Ectodermal cell (in vitro differentiated cells): Measurements from ENCODE around the gene GAA.
"Not testable (repeated sequence)": the region's sequence is repeated elsewhere in the genome, so short reads cannot be mapped to it uniquely, and the experiment has no call there.

Experiments used
- H3K27ac ChIP-seq: 2 replicates; pipeline ENCODE4 v1.7.0; 2013; ENCODE audit warnings: mild to moderate bottlenecking, low read depth, low read length; ENCODE audit not compliant: insufficient read depth, poor library complexity, severe bottlenecking
- H3K27me3 ChIP-seq: 2 replicates; pipeline ENCODE4 v1.7.0; 2013; ENCODE audit warnings: mild to moderate bottlenecking, low read length; ENCODE audit not compliant: insufficient read depth, control insufficient read depth, poor library complexity, severe bottlenecking
- H3K36me3 ChIP-seq: one replicate; pipeline ENCODE4 v1.7.0; 2013; ENCODE audit warnings: low read length; ENCODE audit not compliant: control insufficient read depth, insufficient read depth
- H3K4me1 ChIP-seq: one replicate; pipeline ENCODE4 v1.7.0; 2013; ENCODE audit warnings: low read length; ENCODE audit not compliant: control insufficient read depth, insufficient read depth
- H3K4me3 ChIP-seq: 2 replicates; pipeline ENCODE4 v1.7.0; 2013; ENCODE audit warnings: low read depth, low read length, control low read depth; ENCODE audit not compliant: insufficient read depth
- H3K9me3 ChIP-seq: 2 replicates; pipeline ENCODE4 v1.7.0; 2013; ENCODE audit warnings: mild to moderate bottlenecking, low read length, moderate library complexity; ENCODE audit not compliant: control insufficient read depth
- WGBS, 2 experiments: methylation state at CpG; one replicate each; pipeline ENCODE4 v1.1.7; 2013; ENCODE audit warnings: missing lambda C conversion rate in 2 of 2; 5-methylcytosine and 5-hydroxymethylcytosine counted together

Gene GAA

DNA sequence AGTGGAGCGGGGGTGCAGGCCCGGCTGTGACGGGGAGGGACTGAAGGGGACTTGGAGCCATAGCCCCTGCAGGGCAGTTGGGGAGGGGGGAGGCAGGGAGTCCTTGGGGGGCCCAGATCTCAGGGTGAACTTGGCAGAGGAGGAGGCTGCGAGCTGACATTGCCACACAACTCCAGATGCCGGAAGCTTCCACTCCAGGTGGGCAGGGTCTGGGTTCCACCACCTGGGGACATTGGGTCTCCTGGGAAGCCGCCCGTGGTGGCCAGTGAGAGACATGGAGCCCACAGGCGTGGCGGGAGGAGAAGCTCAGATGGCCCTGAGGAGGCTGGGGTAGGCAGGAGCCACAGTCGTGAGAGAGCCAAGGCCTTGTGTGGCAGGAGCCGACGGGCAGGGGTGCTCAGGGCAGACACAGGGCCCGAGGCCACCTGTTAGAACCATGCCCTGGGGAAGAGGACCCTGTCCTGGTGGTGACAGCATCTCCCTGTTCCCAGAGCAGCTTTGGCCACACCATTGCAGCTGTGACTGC is 18.2 kb upstream of the GAA start:
- no peaks in the 10 kb centered on the region for H3K4me1 ChIP-seq
- 87 to 90% methylated on average over 13 of the region's 13 CpGs for WGBS, 2 experiments
- H3K27me3 ChIP-seq, result no peaks in the 10 kb centered on the region
- H3K36me3 ChIP-seq, result no peaks in the 10 kb centered on the region
- no peak overlapping the region for H3K4me3 ChIP-seq
- no peaks in the 10 kb centered on the region for H3K9me3 ChIP-seq
- no peak overlapping the region for H3K27ac ChIP-seq

DNA sequence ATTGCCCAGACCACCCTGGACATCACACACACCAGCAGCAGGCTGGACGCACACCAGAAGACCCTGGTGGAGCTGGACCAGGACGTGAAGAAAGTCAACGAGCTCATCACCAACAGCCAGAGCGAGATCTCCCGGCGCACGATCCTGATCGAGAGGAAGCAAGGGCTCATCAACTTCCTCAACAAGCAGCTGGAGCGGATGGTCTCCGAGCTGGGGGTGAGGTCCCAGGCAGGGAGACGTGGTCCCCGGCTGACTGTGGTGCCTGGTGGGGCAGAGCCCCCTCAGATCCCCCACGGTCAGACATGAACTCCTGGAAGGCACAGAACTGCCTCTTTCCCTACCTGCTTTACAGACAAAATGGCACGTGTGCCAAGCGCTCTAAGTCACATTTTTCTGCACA is 16.6 kb upstream of the GAA start:
- Histone ChIP-seq H3K27me3 (no peaks in the 10 kb centered on the region), H3K9me3 (no peaks in the 10 kb centered on the region), H3K4me1 (no peaks in the 10 kb centered on the region), H3K36me3 (no peaks in the 10 kb centered on the region), H3K27ac (no peak overlapping the region), H3K4me3 (no peak overlapping the region)
- WGBS, 2 experiments, result 94 to 95% methylated on average over 15 of the region's 15 CpGs

DNA sequence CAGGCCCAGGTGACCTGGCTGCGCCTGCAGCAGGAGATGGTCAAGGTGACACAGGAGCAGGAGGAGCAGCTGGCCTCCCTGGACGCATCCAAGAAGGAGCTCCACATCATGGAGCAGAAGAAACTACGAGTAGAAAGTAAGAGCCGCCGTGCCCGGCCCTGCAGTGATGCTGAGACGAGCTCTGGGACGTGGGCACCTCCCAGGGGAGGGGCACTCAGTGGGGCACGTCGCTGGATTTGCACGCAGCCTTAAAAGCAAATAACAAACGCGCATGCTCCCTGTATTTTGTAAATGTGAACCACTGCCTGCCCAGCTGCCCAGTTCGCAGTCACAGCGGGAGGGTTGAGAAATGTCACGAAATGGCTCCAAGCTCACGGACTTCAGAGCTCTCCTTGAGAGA is 15.3 kb upstream of the GAA start:
- no peaks in the 10 kb centered on the region for H3K9me3 ChIP-seq
- no peaks in the 10 kb centered on the region for H3K4me1 ChIP-seq
- no peaks in the 10 kb centered on the region for H3K36me3 ChIP-seq
- no peaks in the 10 kb centered on the region for H3K27me3 ChIP-seq
- H3K27ac ChIP-seq, result no peak overlapping the region
- 88 to 89% methylated on average over 17 of the region's 17 CpGs for WGBS, 2 experiments
- no peak overlapping the region for H3K4me3 ChIP-seq

DNA sequence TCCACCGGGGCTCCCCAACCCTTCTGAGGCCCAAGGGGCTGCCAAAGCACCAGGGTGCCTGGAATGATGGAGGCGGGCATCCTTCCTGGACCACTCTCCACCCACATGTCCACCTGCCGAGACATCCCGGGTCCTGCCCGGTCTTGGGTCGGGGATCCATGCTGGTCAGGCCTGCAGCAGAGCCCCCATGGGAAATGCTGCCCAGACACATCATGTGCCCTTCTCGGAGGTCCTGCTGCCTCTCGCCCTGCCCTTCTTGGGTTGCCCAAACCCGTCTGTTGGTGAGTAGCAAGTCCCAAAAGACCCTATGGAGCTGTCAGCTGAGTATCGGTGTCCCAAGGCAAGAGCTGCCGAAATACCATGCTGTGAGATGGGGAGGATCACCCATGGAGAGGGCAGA is 14.8 kb upstream of the GAA start:
- Histone ChIP-seq H3K27ac (no peak overlapping the region), H3K4me1 (no peaks in the 10 kb centered on the region), H3K4me3 (no peak overlapping the region), H3K9me3 (no peaks in the 10 kb centered on the region), H3K27me3 (no peaks in the 10 kb centered on the region), H3K36me3 (no peaks in the 10 kb centered on the region)
- 85 to 86% methylated on average over 11 of the region's 11 CpGs for WGBS, 2 experiments

DNA sequence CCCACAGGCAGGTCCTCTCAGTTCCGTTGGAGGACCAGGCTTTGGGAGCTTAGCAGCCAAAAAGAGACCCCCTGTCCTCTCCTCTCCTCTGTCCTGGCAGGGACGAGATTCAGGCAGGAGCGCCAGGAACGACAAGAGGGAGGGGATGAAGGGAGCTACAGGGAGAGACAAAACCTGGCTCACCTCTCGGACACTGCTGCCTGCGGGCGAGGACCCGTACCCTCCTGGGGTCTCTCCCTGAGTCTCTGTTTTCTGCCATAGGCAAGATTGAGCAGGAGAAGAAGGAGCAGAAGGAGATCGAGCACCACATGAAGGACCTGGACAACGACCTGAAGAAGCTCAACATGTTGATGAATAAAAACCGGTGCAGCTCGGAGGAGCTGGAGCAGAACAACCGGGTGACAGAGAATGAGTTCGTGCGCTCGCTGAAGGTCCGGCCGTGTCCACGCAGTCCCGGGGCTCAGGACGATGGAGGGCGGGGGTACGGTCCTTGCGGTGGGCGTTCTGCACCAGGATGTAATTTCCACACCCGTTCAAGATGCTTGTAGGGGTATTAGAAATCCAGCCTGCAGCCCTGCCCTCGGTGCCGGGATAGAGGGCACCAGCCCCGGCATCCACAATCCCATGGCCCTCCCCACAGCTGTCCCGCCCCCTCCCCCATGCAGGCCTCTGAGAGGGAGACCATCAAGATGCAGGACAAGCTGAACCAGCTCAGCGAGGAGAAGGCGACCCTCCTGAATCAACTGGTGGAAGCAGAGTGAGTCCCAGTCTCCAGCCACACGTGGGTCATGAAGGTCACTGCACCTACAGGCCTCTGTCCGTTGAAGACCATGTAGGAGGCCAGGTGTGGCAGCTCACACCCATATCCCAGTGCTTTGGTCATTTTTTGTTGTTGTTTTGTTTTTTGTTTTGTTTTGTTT is 13.8 kb upstream of the GAA start:
- H3K9me3 ChIP-seq, result no peaks in the 10 kb centered on the region
- no peaks in the 10 kb centered on the region for H3K27me3 ChIP-seq
- WGBS, 2 experiments, result 86 to 87% methylated on average over 34 of the region's 34 CpGs

DNA sequence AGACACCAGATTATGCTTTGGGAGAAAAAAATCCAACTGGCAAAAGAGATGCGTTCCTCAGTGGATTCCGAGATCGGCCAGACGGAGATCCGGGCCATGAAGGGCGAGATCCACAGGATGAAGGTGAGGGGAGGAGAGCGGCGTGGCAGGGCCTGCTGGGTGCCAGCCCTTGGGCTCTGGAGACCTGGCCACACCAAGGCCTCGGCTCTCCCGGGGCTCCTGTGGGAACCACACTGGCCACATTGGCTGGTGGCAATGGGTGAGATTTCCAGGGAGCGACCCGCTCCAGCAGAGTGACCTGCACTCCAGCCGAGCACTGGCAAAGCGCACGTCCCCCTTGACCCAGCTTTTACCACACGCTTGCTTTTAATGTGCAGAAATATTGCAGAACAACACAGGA is 11.6 kb upstream of the GAA start:
- H3K4me3 ChIP-seq, result no peak overlapping the region
- no peaks in the 10 kb centered on the region for H3K36me3 ChIP-seq
- no peak overlapping the region for H3K27ac ChIP-seq
- H3K9me3 ChIP-seq, result no peaks in the 10 kb centered on the region
- H3K4me1 ChIP-seq, result no peaks in the 10 kb centered on the region
- H3K27me3 ChIP-seq, result no peaks in the 10 kb centered on the region
- 96% methylated on average over 16 of the region's 16 CpGs for WGBS, 2 experiments

More for the DNA sequence above, 13.8 kb upstream of the GAA start:
- H3K36me3 ChIP-seq, result no peaks in the 10 kb centered on the region
- no peaks in the 10 kb centered on the region for H3K4me1 ChIP-seq
- no peak overlapping the region for H3K27ac ChIP-seq
- H3K4me3 ChIP-seq, result no peak overlapping the region

DNA sequence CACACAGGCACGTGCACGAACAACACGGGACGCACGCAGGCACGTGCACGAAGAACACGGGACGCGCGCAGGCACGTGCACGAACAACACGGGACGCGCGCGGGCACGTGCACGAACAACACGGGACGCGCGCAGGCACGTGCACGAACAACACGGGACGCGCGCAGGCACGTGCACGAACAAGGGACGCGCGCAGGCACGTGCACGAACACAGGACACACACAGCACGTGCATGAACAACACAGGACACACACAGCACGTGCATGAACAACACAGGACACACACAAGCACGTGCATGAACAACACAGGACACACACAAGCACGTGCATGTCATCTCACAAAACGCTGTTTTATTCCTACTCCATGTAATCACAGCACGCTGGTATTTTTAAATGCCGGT is 11.2 kb upstream of the GAA start:
- H3K4me1 ChIP-seq, H3K4me3 ChIP-seq, H3K36me3 ChIP-seq, H3K9me3 ChIP-seq, H3K27ac ChIP-seq, H3K27me3 ChIP-seq: not testable (repeated sequence)
- 91 to 93% methylated on average over 44 of the region's 44 CpGs for WGBS, 2 experiments

DNA sequence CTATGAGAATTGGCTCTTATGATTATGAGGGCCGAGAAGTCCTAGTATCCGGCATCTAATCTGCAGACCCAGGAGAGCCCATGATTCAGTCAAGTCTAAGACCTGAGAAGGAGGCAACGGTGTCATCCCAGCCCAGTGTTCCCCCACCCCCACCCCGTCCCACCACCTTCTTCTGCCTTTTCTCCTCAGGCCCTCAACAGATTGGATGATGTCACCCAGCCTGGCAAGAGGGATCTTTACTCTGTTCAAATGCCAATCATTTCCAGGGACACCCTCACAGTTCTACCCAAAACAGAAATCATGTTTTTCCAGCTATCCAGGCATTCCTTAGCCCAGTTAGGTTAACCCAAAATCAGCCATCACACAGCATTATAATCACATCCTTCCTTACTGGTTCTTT is 10.0 kb upstream of the GAA start:
- H3K36me3 ChIP-seq, result no peaks in the 10 kb centered on the region
- 78 to 83% methylated on average over 4 of the region's 4 CpGs for WGBS, 2 experiments
- no peaks in the 10 kb centered on the region for H3K9me3 ChIP-seq
- no peak overlapping the region for H3K27ac ChIP-seq
- H3K27me3 ChIP-seq, result no peaks in the 10 kb centered on the region
- no peaks in the 10 kb centered on the region for H3K4me1 ChIP-seq
- no peak overlapping the region for H3K4me3 ChIP-seq

DNA sequence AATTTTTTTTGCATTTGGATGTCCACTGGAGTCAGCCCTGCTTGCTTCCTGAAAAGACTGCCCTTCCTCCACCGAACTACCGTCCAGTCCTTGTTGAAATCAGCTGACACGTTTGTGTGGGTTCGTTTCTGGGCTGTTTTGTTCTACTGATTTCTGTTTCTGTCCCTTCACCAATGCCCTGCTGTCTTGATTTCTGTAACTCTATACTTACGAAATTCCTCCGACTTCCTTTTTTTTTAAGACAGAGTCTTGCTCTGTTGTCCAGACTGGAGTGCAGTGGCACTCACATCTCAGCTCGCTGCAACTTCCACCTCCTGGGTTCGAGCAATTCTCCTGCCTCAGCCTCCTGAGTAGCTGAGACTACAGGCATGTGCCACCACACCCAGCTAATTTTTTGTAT is 8.4 kb upstream of the GAA start:
- Histone ChIP-seq H3K36me3 (no peaks in the 10 kb centered on the region), H3K4me1 (no peaks in the 10 kb centered on the region), H3K27ac (no peak overlapping the region), H3K4me3 (no peak overlapping the region), H3K9me3 (no peaks in the 10 kb centered on the region), H3K27me3 (no peaks in the 10 kb centered on the region)
- WGBS, 2 experiments, result 92 to 95% methylated on average over 8 of the region's 8 CpGs

DNA sequence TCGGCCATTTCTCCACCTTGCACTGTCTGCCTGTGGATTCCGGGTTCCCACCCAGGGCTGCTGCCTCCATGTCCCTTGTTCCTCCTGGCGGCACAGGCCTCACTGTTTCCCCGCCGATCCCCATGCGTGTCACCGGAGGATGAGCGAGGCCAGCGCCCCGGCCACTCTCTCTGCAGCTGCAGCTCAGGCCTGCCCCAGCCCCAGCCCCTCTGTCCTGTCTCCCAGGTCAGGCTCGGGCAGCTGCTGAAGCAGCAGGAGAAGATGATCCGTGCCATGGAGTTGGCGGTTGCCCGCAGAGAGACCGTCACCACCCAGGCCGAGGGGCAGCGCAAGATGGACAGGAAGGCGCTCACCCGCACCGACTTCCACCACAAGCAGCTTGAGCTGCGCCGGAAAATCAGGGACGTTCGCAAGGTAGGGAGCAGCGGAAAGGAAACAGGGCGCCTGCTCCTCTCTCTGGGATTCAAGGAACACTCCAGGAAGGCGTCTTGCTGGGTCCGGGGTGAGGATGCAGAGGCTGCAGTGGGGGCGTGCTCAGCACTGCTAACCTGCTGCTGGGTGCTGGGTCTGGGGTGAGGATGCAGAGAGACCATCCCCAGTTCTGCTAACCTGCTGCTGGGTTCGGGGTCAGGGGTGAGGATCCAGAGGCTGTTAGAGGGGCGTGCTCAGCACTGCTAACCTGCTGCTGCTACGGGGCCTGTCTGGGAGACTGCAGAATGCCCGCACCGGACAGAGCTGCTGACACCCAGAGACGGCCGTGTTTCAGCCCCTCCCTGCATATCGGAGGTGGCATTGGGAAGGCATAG is 6.1 kb upstream of the GAA start:
- no peaks in the 10 kb centered on the region for H3K36me3 ChIP-seq
- 90 to 91% methylated on average over 37 of the region's 37 CpGs for WGBS, 2 experiments
- no peak overlapping the region for H3K27ac ChIP-seq
- H3K4me3 ChIP-seq, result no peak overlapping the region
- H3K9me3 ChIP-seq, result no peaks in the 10 kb centered on the region
- peaks cover 4% of the 10 kb centered on the region for H3K27me3 ChIP-seq
- no peaks in the 10 kb centered on the region for H3K4me1 ChIP-seq
